GM12892 (cell line): ENCODE measurements around the gene TDRD5.

Source experiments
- POLR2A ChIP-seq: IDR thresholded peaks from 2 replicates; pipeline ENCODE4 v1.6.1; 2011; ENCODE audit warnings: low read depth, low read length, control low read depth
- TAF1 ChIP-seq: IDR thresholded peaks from 2 replicates; pipeline ENCODE4 v1.6.1; 2011; ENCODE audit warnings: low read depth, mild to moderate bottlenecking, control low read depth, low read length, borderline replicate concordance

GRCh38 chr1:179549368-179549700 is 42.3 kb upstream of the TDRD5 start:
- TF ChIP-seq POLR2A = no peak
- TF ChIP-seq TAF1 = no peak
